ENCODE data around the gene KIAA1614. TPM values are rescaled to one million over a fixed set of nuclear protein-coding genes. Genes with fewer than 3 reads are reported as not detected.

Gene KIAA1614, protein sequence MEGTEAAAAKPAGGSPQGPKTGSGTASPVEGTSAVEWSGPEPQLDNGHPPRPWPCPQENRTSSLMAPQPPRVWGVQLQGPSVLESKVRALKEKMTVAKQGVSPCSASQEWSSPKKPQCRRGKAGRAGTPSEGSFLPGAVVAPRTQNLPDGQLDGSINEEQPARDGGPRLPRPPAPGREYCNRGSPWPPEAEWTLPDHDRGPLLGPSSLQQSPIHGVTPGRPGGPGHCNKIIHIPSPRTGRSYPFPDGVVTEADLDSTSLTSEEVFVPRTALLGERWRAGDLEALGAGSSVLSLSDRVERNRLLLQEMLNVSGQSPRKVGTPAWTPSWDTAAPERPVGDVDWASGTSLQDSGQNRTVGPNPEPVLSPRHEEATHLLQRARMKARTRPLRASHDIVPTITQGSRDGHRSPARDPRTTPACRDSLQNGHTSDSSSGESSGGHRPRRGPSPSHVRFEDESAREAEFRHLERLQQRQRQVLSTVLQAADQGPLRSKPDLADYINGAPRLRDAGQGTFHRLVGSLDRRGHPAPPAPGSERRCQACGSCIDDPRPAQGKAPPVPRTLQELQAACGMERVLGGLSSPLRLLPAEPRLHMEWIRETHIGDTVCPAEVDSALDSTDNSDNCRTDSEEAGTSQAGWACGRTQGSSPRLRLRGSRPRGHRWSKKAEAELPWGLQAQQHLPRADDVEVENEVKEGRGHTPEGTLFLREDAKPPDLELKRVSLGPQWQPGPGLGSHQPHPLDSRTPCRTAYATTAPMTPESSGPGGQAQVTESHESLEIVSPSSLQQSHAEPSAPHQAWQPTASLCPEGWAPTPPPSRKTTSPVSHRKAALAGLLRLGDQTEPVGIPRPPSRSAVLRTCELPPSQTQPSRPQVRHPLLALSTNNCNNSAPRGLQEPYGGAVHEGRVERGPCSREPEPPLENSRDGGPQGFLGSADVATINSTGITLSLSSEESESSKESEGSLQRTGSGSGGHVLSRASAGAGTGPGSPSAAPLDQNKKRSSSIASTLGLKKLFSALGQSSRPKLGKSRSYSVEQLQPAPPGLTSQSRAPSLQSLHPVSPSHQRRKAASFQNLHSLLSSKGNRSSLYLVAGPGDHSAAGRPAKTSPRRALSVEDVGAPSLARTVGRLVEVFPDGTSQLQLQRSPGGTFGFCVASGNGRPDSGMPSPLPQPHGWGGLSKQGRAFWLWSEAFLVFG
- total RNA-seq, result under 1 TPM; 0.22 to 0.67 TPM

DNA sequence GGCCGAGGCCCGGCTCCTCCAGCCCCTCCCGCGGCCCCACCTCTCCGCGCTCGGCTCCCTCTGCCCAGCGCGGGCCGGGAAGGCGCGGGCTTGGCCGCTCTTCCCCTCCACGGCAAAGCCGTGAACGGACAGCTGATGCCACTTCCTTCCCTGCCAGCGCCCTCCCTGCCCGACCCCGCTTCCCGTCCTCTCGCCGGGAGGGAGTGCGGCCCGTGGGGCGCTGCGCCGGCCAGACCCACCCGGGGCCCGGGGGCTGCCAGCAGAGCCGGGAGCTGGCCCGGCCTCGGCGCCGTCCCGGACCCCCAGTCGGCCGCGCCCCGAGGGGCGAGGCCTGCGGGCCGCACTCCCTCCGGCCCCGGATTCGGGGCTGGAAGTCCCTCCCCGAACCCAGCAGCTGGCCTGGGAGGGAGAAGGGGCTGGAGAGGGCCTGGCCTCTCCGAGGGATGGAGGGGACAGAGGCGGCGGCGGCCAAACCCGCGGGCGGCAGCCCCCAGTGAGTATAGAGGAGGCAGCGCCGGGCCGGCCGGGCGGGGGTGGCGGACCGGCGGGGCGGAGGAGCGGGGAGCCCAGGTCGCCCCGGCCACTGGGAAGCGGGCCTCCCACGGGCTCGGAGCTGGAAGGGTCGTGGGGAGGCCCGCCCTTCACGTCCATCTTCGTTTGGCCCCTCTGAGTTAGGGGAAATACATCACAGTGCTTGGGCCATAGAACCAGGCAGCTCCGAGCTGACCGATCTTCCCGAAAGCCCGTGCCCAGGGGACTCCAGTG lies at the start of gene KIAA1614:
Gene KIAA1614 (plus strand): TSS at position 97 of the 765 bp plus-strand sequence. CDS start 347 bp downstream, at position 444.
- DNase-seq (ENCODE audit: low spot score) (peak; percentile 61), ATAC-seq (peak; percentile 26 to 62)
- Mint-ChIP-seq H3K9me3 (no peaks in the 10 kb centered on the region), H3K27me3 (peaks cover 17 to 36% of the 10 kb centered on the region in 2 donors), H3K36me3 (no peaks in the 10 kb centered on the region), H3K4me1 (ENCODE audit: low read depth in 2 of 2) (peaks cover 8 to 12% of the 10 kb centered on the region in 2 donors), H3K27ac (no peak within 1 kb of the TSS), H3K4me3 (peak within 1 kb of the TSS; percentile 52)

DNA sequence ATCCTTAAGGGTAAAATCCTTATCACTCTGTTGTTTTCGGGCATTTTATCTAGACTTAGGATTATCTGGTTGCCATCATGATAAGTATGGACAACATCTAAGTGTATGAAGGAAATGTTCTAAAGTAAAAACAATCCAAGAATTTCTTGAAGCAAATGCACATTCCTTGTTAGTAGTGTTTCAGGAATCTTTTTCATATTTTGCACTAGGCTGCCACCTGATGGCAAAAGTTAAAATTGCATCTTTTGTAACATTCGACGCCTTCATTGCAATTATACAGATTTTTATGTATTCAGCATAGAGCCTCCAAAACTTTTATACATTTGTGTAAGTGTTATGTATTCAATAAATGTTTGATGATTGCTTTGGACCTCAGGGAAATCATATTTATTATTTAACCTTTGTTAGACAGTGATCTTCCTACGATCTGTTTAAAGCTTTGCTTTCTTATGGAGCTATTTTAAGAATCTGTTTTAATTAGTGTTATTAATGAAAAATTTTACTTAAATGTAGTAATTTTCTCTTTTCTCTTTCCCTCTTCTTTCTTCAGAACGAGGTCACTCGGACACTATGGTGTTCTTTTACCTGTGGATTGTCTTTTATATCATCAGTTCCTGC lies 49.4 kb upstream of the KIAA1614 start:
- DNase-seq (ENCODE audit: low spot score), result no peak
- no peak for ATAC-seq
- Mint-ChIP-seq H3K9me3 (no peaks in the 10 kb centered on the region), H3K27me3 (no peaks in the 10 kb centered on the region), H3K4me3 (no peak overlapping the region), H3K4me1 (ENCODE audit: low read depth in 2 of 2) (no peaks in the 10 kb centered on the region), H3K36me3 (peaks cover 5% of the 10 kb centered on the region), H3K27ac (no peak overlapping the region)

DNA sequence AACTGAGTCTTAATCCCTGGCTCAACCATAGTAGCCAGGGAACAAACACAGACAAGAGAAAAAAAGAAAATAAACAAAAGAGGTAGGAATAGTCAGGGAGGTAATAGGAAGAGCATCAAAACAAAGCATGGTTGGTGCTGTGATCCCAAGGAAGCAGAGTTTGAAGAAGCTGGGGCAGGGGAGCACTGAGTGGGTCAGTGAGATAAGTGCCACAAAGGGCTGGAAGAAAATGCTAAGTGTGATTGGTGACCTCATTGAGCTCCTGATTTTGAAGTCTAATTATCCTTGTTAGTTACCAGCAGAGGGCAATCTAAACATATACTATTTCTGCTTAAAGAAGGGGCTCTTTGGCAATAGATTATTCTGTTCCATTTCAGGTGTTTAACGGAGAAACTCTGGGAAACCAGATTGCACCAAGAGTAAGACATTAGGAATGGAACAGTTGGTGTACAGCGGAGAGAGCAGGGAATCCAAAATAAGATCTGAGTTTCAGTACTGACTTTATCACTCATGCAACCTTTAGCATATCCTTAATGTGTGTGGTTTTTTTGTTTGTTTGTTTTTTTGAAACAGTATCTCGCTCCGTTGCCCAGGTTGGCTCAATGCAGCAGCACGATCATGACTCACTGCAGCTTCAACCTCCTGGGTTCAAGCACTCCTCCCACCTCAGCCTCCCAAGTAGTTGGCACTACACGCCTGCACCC lies 30.7 kb upstream of the KIAA1614 start:
- DNase-seq (ENCODE audit: low spot score), result no peak
- Mint-ChIP-seq H3K27me3 (no peaks in the 10 kb centered on the region), H3K4me3 (no peak overlapping the region), H3K9me3 (no peaks in the 10 kb centered on the region), H3K36me3 (peaks cover 4% of the 10 kb centered on the region), H3K4me1 (ENCODE audit: low read depth in 2 of 2) (peaks cover 0 to 5% of the 10 kb centered on the region in 2 donors), H3K27ac (no peak overlapping the region)
- ATAC-seq, result no peak

DNA sequence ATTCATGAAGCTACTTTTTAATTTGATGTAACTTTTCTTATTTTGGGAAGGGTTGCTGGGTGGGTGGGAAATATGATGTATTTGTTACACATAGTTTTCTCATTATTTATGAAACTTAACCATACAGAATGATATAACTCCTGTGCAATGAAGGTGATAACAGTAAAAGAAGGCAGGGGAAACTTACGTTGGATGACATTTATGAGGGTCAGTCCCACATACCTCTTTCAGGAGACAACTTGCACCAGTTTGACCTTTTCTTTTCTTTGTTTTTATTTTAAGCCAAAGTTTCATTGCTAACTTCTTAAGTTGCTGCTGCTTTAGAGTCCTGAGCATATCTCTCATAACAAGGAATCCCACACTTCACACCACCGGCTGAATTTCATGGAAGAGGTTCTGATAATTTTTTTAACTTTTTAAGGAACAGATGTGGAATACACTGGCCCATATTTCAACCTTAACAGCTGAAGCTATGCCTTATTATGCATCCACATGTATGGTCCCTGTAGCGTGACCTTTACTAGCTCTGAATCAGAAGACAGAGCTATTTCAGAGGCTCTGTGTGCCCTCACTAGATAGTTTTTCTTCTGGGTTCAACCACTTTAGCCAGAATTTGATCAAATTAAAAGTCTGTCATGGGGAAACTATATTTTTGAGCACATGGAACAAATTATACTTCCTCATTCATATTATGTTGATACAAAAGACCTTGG lies 28.0 kb upstream of the KIAA1614 start:
- no peak overlapping the region for H3K27ac Mint-ChIP-seq
- no peak for ATAC-seq
- H3K9me3 Mint-ChIP-seq, result no peaks in the 10 kb centered on the region
- peaks cover 9% of the 10 kb centered on the region for H3K36me3 Mint-ChIP-seq
- no peak overlapping the region for H3K4me3 Mint-ChIP-seq
- no peak for DNase-seq (ENCODE audit: low spot score)
- H3K4me1 Mint-ChIP-seq (ENCODE audit: low read depth in 2 of 2), result peaks cover 0 to 5% of the 10 kb centered on the region in 2 donors
- H3K27me3 Mint-ChIP-seq, result no peaks in the 10 kb centered on the region

DNA sequence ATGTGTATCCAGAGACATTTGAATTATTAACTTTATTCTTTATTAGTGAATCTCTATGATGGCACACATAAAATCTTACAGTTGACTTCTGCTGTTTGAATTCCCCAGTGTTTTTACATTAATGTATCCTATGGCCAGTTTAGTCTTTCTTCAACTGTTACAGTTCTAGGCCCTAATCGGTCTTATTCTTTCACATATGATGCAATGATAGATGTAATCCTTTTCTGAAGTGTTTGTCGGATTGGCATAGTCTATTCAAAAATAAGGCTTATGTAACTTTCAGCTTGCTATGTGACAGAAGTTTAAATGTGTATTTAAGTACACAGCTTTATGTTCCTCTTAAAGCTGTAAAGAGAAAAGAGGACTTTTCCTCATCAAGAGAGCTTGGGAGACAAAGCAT lies 26.4 kb upstream of the KIAA1614 start:
- H3K4me1 Mint-ChIP-seq (ENCODE audit: low read depth in 2 of 2), result peaks cover 0 to 5% of the 10 kb centered on the region in 2 donors
- ATAC-seq, result no peak

DNA sequence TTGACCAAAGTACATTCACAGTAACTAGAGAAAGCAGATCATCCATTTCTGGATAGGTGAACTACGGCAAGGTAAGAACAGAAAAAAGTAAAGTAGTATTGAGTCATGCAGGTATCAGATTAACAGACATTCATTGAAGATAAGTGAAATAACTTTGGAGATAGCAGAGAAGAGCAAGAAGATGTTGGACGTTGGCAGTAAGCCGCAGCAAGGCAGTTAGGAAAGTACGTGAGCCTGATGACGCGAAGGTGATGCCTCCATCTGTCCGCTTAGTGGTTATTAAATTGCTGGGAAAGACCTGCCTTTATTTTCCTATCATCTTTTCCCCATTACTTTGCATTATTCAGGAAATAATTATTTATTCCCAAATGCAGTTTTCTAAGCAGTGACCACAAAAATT lies 24.9 kb upstream of the KIAA1614 start:
- Mint-ChIP-seq H3K27me3 (no peaks in the 10 kb centered on the region), H3K9me3 (no peaks in the 10 kb centered on the region), H3K4me3 (no peak overlapping the region), H3K4me1 (ENCODE audit: low read depth in 2 of 2) (peaks cover 0 to 2% of the 10 kb centered on the region in 2 donors), H3K27ac (no peak overlapping the region), H3K36me3 (peaks cover 9% of the 10 kb centered on the region)
- no peak for ATAC-seq
- DNase-seq (ENCODE audit: low spot score), result no peak

More for the DNA sequence above, 26.4 kb upstream of the KIAA1614 start:
- Mint-ChIP-seq H3K9me3 (no peaks in the 10 kb centered on the region), H3K27ac (no peak overlapping the region), H3K4me3 (no peak overlapping the region), H3K36me3 (peaks cover 9% of the 10 kb centered on the region), H3K27me3 (no peaks in the 10 kb centered on the region)
- DNase-seq (ENCODE audit: low spot score), result no peak

DNA sequence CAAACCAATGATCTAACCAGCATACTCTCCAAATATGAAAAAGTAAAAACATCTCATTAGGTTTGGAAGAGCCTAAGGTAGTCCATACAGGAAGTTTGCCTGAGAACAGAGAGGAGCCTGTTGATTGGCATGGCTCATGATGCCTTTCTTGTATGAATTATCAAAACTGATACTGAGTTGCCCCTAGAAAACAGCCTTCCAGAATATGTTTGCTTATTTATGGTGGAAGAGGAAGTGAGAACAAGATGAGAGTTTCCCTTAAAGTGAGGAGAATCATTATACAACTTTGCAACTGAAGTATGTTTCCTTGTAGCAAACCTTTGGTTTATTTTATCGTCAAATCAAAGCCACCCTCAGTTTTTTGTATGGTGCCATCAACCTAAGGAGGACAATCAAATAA lies 23.8 kb upstream of the KIAA1614 start:
- no peaks in the 10 kb centered on the region for H3K9me3 Mint-ChIP-seq
- no peak overlapping the region for H3K4me3 Mint-ChIP-seq
- H3K27me3 Mint-ChIP-seq, result no peaks in the 10 kb centered on the region
- ATAC-seq (no peak), DNase-seq (ENCODE audit: low spot score) (no peak)
- peaks cover 6% of the 10 kb centered on the region for H3K36me3 Mint-ChIP-seq
- peaks cover 0 to 2% of the 10 kb centered on the region in 2 donors for H3K4me1 Mint-ChIP-seq (ENCODE audit: low read depth in 2 of 2)
- H3K27ac Mint-ChIP-seq, result no peak overlapping the region

DNA sequence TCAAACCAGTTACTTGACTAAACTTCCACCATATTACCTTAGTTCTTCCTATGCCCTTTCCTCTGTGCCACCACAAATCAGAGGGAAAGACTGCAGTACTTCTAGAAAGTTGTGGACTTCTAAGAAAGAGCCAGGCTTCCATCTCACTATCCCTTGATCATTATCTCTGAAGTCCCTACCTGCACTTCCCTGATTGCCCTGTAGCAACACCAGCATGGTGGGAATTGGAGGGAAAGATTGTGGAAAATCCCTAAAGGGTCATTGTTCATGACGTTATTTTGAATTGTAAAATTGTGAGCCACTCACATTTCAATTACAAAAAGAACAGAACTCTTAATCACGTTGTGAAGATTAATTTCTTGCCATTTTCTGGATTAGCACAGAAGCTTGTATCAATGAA lies 23.4 kb upstream of the KIAA1614 start:
- Mint-ChIP-seq H3K36me3 (peaks cover 5% of the 10 kb centered on the region), H3K9me3 (no peaks in the 10 kb centered on the region), H3K4me1 (ENCODE audit: low read depth in 2 of 2) (peaks cover 0 to 2% of the 10 kb centered on the region in 2 donors), H3K4me3 (no peak overlapping the region), H3K27ac (no peak overlapping the region), H3K27me3 (no peaks in the 10 kb centered on the region)
- DNase-seq (ENCODE audit: low spot score) (no peak), ATAC-seq (no peak)

DNA sequence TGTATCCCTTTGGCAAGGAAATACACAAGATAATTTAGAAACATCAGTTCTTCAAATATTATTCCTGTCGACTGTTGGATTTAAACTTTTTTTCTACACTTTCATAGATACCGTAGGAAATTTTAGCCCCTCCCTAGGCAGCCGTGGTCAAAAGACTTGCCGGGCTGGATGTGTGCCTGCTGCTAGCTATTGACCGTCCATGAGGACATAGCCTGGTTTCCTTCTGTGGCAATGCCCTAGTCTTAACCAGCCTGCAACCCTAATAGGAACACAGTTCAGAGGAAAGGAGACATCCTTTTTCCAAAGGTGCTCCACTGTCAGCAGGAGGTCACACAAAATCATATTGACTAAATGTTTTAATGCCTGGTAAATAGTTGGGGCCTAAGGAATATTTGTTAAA lies 20.4 kb upstream of the KIAA1614 start:
- no peak for ATAC-seq
- no peaks in the 10 kb centered on the region for H3K27me3 Mint-ChIP-seq
- H3K9me3 Mint-ChIP-seq, result peaks cover 3% of the 10 kb centered on the region

DNA sequence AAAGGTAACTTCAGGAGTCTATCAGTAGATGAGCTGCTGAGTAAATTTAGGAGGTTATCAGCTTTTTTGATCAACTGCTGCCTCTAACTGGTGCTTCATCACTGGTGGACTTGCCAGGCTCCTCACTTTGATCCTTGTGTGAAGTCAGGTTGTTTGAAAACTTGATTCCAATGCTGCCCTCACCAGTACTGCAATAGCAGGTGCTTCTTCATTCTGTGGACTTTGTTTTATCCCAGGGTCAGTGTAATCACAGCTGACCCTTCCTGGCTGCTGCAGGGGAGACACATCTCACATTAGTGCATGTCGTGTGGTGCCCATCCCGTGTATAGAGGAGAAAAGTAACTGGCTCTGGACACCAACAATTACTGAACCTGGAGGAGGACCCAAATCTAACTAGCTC lies 20.0 kb upstream of the KIAA1614 start:
- ATAC-seq (no peak), DNase-seq (ENCODE audit: low spot score) (no peak)
- peaks cover 3% of the 10 kb centered on the region for H3K36me3 Mint-ChIP-seq
- H3K27ac Mint-ChIP-seq, result no peak overlapping the region
- no peak overlapping the region for H3K4me3 Mint-ChIP-seq
- H3K9me3 Mint-ChIP-seq, result peaks cover 3% of the 10 kb centered on the region
- H3K27me3 Mint-ChIP-seq, result no peaks in the 10 kb centered on the region
- H3K4me1 Mint-ChIP-seq (ENCODE audit: low read depth in 2 of 2), result peaks cover 0 to 4% of the 10 kb centered on the region in 2 donors

More for the DNA sequence above, 20.4 kb upstream of the KIAA1614 start:
- H3K4me1 Mint-ChIP-seq (ENCODE audit: low read depth in 2 of 2), result peaks cover 0 to 4% of the 10 kb centered on the region in 2 donors
- peaks cover 5% of the 10 kb centered on the region for H3K36me3 Mint-ChIP-seq
- no peak overlapping the region for H3K4me3 Mint-ChIP-seq
- H3K27ac Mint-ChIP-seq, result no peak overlapping the region
- DNase-seq (ENCODE audit: low spot score), result no peak

DNA sequence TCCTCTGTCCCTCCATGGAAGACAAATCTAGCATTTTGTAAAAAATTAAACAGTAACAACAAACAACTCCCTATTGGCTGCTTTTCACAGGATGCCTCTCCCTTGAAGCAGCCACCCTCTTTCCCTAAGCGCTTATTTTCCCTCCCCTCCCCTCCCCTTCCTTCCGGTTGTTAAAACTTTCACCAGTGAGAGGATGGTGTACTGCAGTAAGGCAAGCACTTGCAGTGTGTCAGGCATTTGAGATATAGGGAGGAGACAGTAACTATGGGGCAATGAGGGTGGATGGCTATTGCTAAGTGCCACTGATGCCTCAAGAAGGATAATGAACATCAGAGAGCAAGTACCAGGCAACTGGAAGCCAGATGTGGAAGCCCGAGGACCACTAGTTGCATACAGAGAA lies 19.1 kb upstream of the KIAA1614 start:
- Mint-ChIP-seq H3K4me1 (ENCODE audit: low read depth in 2 of 2) (peaks cover 0 to 4% of the 10 kb centered on the region in 2 donors), H3K27me3 (no peaks in the 10 kb centered on the region), H3K9me3 (peaks cover 3% of the 10 kb centered on the region), H3K4me3 (no peak overlapping the region), H3K27ac (no peak overlapping the region), H3K36me3 (no peaks in the 10 kb centered on the region)
- DNase-seq (ENCODE audit: low spot score) (no peak), ATAC-seq (no peak)

DNA sequence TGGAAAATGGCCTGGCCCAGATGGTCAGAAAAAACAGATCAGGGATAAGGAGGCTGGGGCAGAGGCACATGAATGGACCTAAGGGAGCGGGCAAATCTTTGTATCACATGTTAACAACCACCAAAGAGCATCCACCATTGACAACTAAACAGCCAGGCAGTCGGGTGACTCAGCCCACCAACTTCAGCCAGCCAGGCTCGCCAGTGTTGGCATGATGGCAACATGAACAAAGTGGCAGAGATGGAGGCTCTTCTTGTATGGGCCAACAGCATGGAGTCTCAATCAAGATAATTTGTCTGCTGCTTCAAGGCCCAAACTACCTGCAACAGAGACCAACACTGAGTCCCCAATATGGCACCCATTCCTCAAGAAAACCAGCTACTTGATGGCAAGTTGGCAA lies 16.5 kb upstream of the KIAA1614 start:
- peaks cover 0 to 2% of the 10 kb centered on the region in 2 donors for H3K27me3 Mint-ChIP-seq
- H3K36me3 Mint-ChIP-seq, result no peaks in the 10 kb centered on the region
- H3K9me3 Mint-ChIP-seq, result peaks cover 3% of the 10 kb centered on the region
- H3K27ac Mint-ChIP-seq, result no peak overlapping the region
- no peak overlapping the region for H3K4me3 Mint-ChIP-seq
- no peak for DNase-seq (ENCODE audit: low spot score)
- peaks cover 0 to 4% of the 10 kb centered on the region in 2 donors for H3K4me1 Mint-ChIP-seq (ENCODE audit: low read depth in 2 of 2)
- no peak for ATAC-seq
